Measurements from ENCODE around the gene EXOC3.
"Not testable (repeated sequence)": the region's sequence is repeated elsewhere in the genome, so short reads cannot be mapped to it uniquely, and the experiment has no call there.

The EXOC3 gene

DNA sequence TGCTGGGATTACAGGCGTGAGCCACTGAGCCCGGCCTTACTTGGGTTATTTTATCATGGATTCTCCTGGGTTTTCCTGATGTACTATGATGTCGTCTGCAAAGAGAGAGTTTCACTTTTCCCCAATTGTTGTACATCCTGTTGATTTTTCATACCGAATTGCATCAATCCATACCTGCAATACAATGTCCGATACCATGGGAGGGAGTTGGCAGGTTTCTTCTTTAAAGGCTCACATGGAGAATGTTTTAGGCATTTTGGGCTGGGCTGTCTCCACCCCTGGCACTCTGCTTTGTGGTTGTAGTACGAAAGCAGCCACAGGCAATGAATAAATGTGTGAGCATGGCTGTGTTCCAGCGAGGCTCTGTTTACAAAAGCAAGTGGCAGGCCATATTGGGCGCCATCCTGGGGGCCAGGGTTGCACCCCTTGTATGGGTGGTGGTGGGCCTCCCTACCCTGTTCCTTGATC is 35.1 kb upstream of the EXOC3 start:
- no peak for DNase-seq

DNA sequence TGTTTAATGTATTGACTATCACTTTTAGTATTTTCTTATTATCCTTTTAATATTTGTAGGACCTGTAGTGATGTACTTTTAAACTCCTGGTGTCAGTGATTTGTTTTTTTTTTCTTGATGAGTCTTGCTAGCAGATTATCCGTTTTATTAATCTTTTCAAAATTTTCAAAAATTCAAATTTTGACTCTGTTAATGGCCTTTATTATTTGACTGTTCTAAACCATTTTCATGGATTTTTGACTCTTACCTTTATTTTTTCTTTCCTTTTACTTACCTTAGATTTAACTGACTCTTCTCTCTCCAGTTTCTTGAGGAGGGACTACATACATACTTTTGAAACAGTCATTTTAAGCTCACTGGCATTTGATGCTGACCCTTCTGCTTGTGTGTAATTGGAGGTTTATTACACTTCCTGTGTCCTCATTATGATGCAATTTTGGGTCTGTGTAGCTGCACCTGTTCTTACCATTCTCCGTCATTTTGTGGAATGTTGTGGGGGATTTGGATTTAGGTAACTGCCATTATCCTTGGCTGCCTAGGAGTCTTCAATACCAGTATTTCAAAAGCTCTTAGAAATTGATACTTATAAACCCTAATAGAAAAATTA is 32.0 kb upstream of the EXOC3 start:
- DNase-seq = no peak

DNA sequence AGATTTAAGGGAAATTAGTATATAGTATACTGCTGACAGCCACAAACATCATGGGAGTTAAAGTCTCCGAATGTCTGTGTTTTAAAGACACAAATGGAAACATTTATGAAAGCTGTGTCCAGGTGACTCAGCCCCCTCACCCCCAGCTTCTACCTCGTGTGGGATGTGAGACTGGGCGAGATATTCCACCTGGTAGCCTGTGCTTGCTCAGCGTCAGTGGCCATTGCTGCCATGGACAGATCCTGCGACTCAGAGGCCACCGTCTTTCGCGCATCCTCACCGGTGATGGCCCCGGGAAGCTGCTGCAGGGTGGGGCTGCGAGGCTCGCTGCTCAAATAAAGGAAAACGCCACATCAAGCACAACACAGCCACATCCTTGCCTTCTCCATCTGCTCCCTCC is 31.2 kb upstream of the EXOC3 start:
- no peak for DNase-seq

DNA sequence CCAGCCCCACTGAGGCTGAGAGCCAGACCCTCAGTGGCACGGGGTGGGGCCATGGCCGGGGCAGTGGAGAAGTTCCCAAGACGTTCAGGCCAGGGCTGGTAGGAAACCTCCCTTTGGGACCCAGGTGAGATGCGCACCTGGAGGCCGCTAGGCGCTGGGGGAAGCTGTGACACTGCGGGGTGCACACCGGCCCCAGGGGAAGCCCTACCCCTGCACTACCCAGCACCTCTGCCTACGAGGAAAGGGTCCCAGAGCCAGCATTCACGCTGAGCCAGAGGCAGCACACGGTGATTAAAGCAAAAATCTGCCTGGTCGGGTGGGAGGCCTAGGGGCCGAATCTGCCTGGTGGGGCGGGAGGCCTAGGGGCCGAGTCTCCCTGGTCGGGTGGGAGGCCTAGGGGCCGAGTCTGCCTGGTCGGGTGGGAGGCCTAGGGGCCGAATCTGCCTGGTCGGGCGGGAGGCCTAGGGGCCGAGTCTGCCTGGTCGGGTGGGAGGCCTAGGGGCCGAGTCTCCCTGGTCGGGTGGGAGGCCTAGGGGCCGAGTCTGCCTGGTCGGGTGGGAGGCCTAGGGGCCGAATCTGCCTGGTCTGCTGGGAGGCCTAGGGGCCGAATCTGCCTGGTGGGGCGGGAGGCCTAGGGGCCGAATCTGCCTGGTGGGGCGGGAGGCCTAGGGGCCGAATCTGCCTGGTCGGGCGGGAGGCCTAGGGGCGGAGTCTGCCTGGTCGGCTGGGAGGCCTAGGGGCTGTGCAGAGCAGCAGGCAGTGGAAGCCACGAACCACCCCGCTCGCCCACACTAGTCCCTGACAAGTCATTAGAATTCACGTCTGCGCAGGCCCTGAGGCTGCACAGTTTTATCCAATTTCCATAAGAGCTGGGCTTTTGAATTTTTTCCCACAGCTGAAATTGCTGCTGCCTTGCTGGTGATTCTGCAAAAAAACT is 27.7 kb upstream of the EXOC3 start:
- not testable (repeated sequence) for DNase-seq

DNA sequence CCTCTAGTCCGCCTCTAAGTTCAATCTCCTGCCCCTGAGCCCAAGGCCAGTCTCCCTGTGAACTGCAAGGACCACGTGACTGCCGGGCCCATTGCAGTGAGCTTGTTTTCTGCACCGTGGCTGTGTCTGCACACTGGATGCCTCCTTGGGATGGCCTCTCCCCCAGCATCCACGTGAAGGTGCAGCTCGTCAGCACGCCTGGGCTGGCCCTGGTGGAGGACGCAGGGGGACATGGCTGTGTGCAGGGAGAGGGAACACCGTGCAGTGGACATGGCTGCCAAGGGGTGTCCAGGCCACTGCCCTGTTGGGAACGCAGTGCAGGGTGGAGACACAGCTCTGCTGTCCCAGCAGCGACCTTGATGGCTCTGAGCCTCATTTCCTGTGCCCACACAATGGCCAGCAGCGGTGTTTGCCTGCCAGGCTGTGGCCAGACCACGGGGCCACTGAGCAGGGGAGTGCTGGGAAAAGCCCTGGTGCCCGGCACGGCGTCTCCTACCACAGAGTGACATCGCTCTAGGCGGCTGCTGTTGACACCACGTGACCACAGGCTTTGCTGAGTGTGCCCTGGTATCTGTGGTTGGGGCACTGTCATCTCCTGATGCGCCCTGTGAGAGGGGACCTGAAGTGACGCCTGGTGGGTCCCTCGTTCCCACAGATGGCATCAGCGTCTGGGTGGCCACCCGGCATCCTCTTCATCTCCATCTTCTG is 26.9 kb upstream of the EXOC3 start:
- no peak for DNase-seq

DNA sequence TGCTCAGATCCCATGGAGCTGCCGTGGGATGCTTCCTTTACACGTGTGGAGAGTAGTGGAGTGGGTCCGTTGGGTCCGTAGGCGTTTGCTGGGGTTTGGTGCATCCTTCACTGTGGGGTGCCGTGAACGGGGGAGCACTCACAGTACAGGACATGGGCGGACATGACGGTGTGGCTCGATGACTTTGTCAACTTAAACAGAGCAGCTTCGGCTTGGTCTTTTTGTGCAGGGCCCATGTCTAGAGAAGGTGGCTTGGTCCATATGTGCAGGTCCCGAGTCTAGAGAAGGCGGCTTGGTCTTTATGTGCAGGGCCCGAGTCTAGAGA is 26.4 kb upstream of the EXOC3 start:
- no peak for DNase-seq

DNA sequence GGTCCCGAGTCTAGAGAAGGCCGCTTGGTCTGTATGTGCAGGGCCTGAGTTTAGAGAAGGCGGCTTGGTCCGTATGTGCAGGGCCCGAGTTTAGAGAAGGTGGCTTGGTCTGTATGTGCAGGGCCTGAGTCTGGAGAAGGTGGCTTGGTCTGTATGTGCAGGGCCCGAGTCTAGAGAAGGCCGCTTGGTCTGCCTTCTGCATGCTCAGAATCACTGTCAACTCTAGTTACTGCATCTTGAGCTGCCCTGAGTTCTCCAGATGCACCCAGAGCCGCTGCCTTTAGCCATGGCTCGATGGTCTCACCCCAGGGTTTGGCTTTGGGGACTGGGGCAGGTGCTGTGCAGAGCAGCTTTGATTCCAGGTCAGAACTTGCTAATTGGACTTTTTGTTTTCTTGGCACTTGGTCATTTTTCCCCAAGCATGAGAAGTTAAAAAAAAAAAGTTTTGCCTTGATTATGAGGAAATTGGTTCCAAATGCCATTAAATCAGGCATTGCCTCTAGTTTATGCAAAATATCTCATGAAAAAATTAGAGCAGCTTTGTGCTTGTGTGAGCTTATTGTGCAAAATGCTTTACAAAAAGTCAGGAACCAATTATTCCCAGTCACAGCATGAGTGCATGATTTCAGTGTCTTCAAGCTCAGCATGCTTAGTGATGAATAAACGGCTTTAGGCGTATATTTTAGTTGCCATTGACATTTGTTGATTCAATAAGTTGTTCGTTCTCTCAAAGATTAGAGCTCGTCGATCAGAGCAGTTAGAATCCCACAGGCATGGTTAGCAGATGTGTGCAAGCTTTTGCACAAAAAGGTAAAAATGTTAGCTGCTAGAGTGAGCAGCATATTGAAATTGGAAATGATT is 25.4 kb upstream of the EXOC3 start:
- DNase-seq = no peak

DNA sequence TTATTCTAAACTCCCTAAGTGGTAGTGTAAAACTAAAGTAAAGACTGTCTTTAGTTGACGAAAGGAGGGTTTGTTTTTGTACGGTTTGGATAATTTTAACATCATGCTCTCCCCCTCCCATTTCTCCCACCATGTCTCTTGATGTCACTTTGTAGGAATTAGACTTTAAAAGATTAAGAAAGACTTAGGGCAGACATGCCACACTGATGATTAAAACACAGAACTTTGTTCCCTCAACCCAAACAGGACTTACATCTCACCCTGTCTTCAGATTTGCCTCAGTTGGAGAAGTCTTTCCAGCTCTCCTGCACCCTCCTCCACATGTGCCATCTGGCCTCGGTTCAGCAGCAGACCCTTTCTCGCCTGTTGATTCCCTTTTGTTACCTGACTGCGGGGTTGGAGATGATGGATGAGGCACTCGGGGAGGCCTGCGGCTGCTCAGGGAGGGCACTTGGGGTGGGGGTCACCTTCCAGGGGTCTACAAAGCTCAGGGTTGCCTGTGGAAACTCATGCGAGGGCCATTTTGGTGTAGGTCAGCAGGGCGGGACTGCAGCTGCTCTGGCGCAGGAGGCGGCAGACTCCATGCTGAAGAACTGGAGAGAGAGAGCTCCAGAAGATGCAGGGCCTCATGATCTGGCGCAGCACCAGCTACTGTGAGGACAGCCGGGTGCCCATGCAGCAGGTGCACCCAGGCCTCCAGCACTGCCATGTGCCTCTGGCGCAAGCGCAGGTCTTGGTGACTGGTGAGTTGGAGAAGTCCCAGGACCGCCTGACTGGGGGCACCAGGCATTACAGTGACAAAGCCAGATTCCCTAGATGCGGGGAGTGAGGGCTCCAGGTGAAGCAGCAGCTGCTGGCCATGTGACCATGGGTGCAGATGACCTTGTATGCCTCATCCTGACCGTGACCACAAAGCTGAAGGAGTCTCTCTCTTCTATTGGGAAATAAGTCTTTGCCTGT is 24.5 kb upstream of the EXOC3 start:
- DNase-seq = no peak

DNA sequence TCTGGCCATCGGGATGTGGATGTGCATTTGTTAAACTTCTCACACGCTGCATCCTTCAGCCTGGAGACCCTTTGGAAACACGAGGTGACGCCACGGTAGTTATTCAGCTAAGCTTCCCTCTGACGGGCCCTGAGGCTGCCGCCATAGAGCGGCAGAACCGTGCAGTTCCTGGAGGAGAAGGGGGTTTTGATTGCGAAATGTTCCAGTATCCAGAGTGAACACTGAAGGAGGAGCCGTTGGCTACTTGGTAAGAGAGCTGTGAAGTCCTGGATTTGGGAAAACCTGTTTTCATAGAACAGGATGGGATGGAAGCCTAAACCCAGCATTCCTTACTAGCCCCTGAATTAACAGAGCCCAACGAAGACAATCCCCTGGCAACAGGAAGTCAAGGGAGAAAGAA is 23.0 kb upstream of the EXOC3 start:
- no peak for DNase-seq

DNA sequence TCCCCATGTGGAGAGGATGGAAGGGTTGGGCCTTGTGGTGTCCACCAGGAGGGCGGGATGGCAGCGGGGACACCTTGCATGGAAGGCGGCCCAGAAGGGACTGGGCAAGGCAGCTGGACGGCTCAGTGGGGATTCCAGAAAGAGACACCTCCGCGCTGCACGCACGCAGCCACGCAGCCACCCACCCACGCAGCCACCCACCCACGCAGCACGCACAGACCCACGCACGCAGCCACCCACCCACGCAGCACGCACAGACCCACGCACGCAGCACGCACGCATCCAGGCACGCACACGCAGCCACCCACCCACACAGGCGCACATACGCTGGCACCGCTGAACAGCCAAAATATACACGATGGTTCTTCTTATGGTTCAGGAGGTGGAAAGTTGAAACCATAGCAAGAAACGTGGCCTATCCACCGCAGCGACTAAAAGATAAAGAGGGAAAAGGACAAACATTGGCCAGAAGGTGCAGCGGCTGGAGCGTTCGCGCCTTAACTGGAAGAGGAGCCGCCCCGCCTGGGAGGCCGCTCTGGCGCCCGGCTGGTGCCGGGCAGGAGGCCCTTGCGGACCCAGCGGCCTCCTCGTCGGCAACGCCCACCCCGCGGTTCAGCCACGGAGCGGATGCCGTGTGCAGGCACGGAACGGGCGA is 22.2 kb upstream of the EXOC3 start:
- DNase-seq = no peak

DNA sequence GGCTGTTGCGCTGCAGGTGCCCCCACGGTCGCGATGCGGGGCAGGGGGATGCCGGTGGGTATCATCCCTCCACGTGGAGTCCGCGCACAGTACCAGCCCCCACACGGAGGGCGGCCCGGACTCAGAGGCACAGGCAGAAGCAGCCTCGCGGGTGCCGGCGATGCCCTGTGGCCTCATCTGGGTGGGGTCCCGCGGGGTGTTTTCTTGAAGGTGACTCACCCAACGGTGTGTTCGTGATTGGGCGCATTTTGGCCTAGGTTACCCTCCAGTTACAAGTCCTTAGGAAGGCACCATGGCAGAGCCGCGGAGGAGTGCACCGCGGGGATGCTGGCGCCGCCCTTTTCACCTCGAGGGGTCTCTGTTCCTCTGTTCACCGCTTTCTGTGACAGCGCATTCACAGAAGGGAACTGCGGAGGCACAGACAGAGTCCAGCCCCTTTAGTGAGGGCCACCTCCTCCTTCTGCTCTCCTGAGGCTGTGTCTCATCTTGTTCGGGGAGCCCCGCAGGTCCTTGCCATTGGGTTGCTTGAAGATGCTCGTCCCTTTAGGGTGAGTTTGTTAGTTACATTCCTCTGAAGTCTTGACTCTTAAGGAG is 21.6 kb upstream of the EXOC3 start:
- no peak for DNase-seq

DNA sequence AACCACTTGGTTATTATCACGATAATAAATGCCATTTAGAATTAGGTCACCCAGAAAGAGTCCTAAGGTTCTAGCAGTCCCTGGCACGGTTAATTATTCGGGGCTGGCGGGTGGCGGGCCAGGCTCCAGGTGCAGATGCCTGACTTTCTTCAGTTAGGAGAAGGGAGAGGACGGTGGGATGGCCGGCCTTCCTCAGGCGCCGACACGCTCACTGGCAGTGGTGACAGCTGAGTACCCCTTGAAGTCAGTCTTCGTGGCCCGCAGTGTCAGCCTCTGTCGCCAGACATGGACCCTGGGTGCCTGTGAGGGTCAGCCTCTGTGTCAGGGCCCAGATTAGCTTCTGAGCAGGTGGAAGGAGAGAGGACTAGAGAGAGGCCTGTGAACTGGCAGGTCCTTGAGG is 21.1 kb upstream of the EXOC3 start:
- DNase-seq = no peak

DNA sequence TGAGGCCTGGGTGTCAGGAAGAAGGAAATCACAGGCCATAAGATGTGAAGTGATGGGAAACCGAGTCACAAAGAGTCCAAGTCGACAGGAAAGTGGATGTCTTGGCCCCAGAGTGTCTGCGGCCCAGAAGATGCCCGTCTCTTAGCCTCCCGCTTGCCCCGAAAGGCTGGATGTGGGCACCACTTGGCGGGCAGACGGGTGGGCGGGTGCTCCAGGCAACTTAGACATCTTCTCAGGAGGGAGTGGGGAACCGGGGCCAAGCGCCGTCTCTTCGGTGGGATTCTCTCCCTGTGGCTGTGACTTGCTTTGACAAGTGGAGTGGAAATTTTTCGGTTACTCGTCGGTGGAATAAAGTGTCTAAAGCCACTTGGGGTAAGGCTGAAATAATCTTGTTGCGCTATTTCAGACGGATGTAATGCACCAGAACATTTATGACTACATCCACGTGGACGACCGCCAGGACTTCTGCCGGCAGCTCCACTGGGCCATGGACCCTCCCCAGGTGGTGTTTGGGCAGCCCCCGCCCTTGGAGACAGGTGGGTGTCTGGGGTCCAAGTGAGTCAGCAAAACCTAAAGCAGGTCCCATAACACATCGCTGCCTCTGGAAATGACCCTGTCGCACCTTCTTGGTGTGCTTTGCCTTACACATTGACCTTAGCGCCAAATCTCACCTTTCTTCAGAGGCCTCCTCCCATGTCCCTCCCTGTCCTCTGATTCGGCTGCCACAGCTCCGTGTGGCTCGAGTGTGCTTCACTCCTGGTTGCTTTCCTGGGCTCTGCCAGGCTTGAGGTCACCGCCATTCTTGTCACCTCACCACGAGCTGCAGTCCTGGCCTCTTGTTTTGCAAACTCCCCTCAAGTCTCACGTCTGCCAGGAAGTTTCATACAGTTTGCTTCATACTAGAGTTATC is 20.4 kb upstream of the EXOC3 start:
- DNase-seq = no peak

DNA sequence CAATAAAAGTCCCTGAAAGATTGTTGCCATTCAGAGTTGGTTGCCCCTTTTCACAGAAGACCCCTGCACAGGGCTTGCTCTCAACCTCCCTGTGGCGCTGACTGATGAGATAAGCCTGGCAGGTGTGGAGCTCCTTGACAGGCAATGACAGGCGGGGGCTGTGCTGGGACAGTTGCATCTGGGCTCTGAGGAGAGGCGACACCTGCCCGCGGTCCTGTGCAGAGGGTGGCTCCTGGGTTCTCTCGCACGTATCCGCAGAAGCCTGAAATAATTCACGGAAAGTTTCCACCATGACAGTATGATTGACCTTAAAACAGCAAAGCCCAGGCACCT is 19.8 kb upstream of the EXOC3 start:
- no peak for DNase-seq

DNA sequence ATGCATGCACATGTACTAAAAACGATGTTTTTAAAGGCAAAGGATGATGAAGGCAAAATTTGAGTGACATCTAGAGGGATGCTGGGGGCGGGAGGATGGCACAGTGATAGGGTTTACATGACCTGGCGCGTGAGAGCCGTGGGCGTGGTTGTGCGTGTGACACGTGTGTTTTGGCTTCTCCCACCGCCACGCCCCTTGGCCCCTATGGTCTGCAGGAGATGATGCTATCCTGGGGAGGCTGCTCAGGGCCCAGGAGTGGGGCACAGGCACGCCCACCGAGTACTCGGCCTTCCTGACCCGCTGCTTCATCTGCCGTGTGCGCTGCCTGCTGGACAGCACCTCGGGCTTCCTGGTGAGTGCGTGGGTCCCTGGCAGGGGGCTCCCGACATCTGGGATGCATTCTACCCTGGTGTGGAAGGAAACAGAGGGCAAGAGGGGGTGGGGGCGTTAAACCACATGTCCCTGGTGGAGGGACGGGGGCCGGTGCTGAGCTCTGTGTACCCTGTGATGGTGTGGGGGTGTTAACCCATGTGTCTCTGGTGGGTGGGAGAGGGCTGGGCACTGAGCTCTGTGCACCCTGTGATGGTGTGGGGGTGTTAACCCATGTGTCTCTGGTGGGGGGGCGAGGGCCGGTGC is 19.2 kb upstream of the EXOC3 start:
- no peak for DNase-seq

DNA sequence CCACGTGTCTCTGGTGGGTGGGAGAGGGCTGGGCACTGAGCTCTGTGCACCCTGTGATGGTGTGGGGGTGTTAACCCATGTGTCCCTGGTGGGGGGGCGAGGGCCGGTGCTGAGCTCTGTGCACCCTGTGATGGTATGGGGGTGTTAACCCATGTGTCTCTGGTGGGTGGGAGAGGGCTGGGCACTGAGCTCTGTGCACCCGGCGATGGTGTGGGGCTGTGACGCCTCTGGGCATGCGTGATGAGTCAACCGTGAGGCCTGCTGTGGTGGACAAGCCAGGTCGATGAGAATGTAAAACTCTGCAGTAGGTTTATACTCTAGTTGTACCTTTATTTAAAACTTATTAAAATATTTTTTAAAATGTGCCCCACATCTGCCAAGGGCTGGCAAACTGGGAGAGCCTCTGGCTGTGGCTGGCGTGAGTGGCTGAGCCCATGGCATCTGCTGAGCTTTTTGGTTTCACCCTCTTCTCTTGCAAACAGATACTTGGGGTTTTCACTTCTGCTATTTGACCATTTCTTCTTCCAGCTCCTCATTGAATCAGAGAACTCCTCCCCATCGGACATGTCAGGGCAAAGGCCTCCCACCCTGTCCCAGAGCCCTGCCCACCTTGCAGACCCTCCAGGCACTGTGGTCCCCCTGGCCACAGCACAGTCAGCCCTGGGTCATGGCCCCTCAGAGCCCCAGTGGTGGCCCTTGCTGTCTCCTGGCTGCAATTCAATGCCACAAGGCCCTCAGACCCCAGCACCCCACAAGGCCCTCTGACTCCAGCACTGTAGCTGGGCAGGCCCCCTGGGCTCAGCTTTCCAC is 18.5 kb upstream of the EXOC3 start:
- DNase-seq = no peak

DNA sequence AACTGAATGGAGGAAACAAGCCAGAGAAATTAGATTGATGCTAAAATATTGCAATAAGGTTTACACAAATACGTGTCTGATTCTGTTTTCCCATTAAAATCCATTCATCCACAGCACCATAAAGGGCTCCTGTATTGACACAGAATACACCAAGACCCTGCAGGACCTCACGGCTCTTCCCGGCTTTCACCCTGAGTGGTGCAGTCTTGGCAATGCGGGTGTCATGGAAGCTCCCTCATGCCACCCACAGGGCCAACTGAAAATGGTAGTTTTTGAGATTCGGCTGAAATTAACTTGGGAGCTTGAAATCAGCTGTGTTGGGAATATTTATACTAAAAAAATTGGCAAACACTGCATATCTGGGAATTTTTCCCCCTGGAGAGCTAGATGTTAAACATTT is 17.3 kb upstream of the EXOC3 start:
- DNase-seq = no peak

DNA sequence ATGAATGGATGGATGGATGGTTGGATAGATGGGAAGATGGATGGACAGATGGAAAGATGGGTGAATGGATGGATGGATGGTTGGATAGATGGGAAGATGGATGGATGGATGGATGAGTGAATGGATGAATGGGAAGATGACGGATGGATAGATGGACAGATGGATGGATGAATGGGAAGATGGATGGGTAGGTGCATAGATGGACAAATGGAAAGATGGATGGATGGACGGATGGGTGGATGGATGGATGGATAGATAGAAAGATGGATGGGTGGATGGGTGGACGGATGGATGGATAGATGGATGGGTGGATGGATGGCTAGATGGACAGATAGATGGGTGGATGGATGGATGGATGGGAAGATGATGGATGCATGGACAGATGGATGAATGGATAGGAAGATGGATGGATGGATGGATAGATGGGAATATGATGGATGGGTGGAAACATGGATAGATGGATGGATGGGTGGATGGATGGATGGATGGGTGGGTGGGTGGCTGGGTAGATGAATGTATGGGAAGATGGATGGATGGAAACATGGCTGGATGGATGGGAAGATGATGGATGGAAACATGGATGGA is 16.5 kb upstream of the EXOC3 start:
- no peak for DNase-seq

Measured in activated CD4-positive, CD25-positive, alpha-beta regulatory T cell (primary cell).